Measurements from ENCODE around the gene ASTN2. TPM values are rescaled to one million over a fixed set of nuclear protein-coding genes. Genes with fewer than 3 reads are reported as not detected.

ASTN2 gene
- total RNA-seq, 4 donors from 2014 or later: 4.0 to 7.0 (median 4.9) TPM

- Histone ChIP-seq H3K9me3 (peaks cover 0 to 6% (median 0%) of the 10 kb centered on the region in 3 donors), H3K27me3 (no peaks in the 10 kb centered on the region), H3K4me1 (no peaks in the 10 kb centered on the region), H3K36me3 (no peaks in the 10 kb centered on the region), H3K4me3 (no peak overlapping the region), H3K27ac (no peak overlapping the region)
- WGBS, 2 donors (ENCODE audit: low coverage in 1 of 2): 57 to 85% methylated on average over 1 to 8 of the region's 10 CpGs
- TF ChIP-seq CTCF (IDR thresholded peaks at IDR 0.05): no peak
- TF ChIP-seq POLR2AphosphoS5 (IDR thresholded peaks at IDR 0.05): no peak
- TF ChIP-seq POLR2A (IDR thresholded peaks at IDR 0.05): no peak
- TF ChIP-seq EP300 (IDR thresholded peaks at IDR 0.05): no peak
- no peak for ATAC-seq
These were observed 509.7 kb downstream of the ASTN2 start for GRCh38 chr9:116905171-116905588.

GRCh38 chr9:116904165-116904564, 510.7 kb downstream of the ASTN2 start:
- no peaks in the 10 kb centered on the region for H3K27me3 ChIP-seq
- TF ChIP-seq EP300 (IDR thresholded peaks at IDR 0.05) (no peak), POLR2AphosphoS5 (IDR thresholded peaks at IDR 0.05) (no peak), POLR2A (IDR thresholded peaks at IDR 0.05) (no peak), CTCF (IDR thresholded peaks at IDR 0.05) (no peak)
- no peak for ATAC-seq
- H3K4me3 ChIP-seq: no peak overlapping the region
- no peak overlapping the region for H3K27ac ChIP-seq
- WGBS, 2 donors (ENCODE audit: low coverage in 1 of 2): no CpG with 5 or more reads among the region's 3 CpGs
- no peaks in the 10 kb centered on the region for H3K36me3 ChIP-seq
- no peaks in the 10 kb centered on the region for H3K4me1 ChIP-seq
- H3K9me3 ChIP-seq: peaks cover 0 to 14% (median 0%) of the 10 kb centered on the region in 3 donors

GRCh38 chr9:116901260-116901659, 513.6 kb downstream of the ASTN2 start:
- TF ChIP-seq CTCF (IDR thresholded peaks at IDR 0.05) (no peak), EP300 (IDR thresholded peaks at IDR 0.05) (no peak), POLR2AphosphoS5 (IDR thresholded peaks at IDR 0.05) (no peak), POLR2A (IDR thresholded peaks at IDR 0.05) (no peak)
- no peak for ATAC-seq
- WGBS, 2 donors (ENCODE audit: low coverage in 1 of 2): 10 to 29% methylated on average over 1 of the region's 1 CpG
- H3K4me3 ChIP-seq: no peak overlapping the region
- no peak overlapping the region for H3K27ac ChIP-seq
- H3K9me3 ChIP-seq: peaks cover 0 to 14% (median 0%) of the 10 kb centered on the region in 3 donors
- H3K36me3 ChIP-seq: no peaks in the 10 kb centered on the region
- no peaks in the 10 kb centered on the region for H3K4me1 ChIP-seq
- no peaks in the 10 kb centered on the region for H3K27me3 ChIP-seq

- Histone ChIP-seq H3K27ac (no peak overlapping the region), H3K27me3 (peaks cover 1% of the 10 kb centered on the region), H3K36me3 (no peaks in the 10 kb centered on the region), H3K4me3 (no peak overlapping the region), H3K9me3 (peaks cover 0 to 14% (median 0%) of the 10 kb centered on the region in 3 donors), H3K4me1 (no peaks in the 10 kb centered on the region)
- WGBS, 2 donors (ENCODE audit: low coverage in 1 of 2): 71 to 85% methylated on average over 4 to 6 of the region's 6 CpGs
- TF ChIP-seq POLR2A (IDR thresholded peaks at IDR 0.05) (no peak), POLR2AphosphoS5 (IDR thresholded peaks at IDR 0.05) (no peak), EP300 (IDR thresholded peaks at IDR 0.05) (no peak), CTCF (IDR thresholded peaks at IDR 0.05) (no peak)
- no peak for ATAC-seq
These were observed 514.3 kb downstream of the ASTN2 start for GRCh38 chr9:116900543-116900942.

- 33 to 72% methylated on average over 1 of the region's 1 CpG for WGBS, 2 donors (ENCODE audit: low coverage in 1 of 2)
These were observed 514.9 kb downstream of the ASTN2 start for GRCh38 chr9:116900007-116900367.

More at GRCh38 chr9:116900007-116900367, 514.9 kb downstream of the ASTN2 start:
- H3K4me3 ChIP-seq: no peak overlapping the region
- no peak overlapping the region for H3K27ac ChIP-seq
- no peaks in the 10 kb centered on the region for H3K4me1 ChIP-seq
- H3K27me3 ChIP-seq: peaks cover 6% of the 10 kb centered on the region
- TF ChIP-seq POLR2AphosphoS5 (IDR thresholded peaks at IDR 0.05): no peak
- no peak for TF ChIP-seq EP300 (IDR thresholded peaks at IDR 0.05)
- no peak for TF ChIP-seq POLR2A (IDR thresholded peaks at IDR 0.05)
- no peak for TF ChIP-seq CTCF (IDR thresholded peaks at IDR 0.05)
- peaks cover 0 to 14% (median 0%) of the 10 kb centered on the region in 3 donors for H3K9me3 ChIP-seq
- no peak for ATAC-seq
- H3K36me3 ChIP-seq: no peaks in the 10 kb centered on the region
